Measurements from ENCODE around the gene MIPOL1.

MIPOL1 gene

GRCh38 chr14:37197421-37198272 lies at the start of gene MIPOL1 (continued):
- no peak for TF ChIP-seq TCF7L2 (IDR thresholded peaks at IDR 0.05; ENCODE audit: borderline replicate concordance, low read depth, low read length)
- TF ChIP-seq KLF1 (tag by site-specific recombination; IDR thresholded peaks at IDR 0.05), result peak; percentile 28; the same call in 1 of the 2 replicates
- TF ChIP-seq SP7 (tag by site-specific recombination; IDR thresholded peaks at IDR 0.05), result peak; percentile 37; the same call in 1 of the 2 replicates
- TF ChIP-seq ZBTB49 (tag by site-specific recombination; IDR thresholded peaks at IDR 0.05; ENCODE audit: low read depth), result no peak
- TF ChIP-seq HOXD13 (CRISPR knock-in tag; IDR thresholded peaks at IDR 0.05; ENCODE audit: borderline replicate concordance), result no peak
- no peak for TF ChIP-seq MZF1 (tag by site-specific recombination; IDR thresholded peaks at IDR 0.05; ENCODE audit: borderline replicate concordance)
- no peak for TF ChIP-seq WT1 (tag by site-specific recombination; IDR thresholded peaks at IDR 0.05)
- TF ChIP-seq ZSCAN5A (tag by site-specific recombination; IDR thresholded peaks at IDR 0.05), result no peak
- TF ChIP-seq FEZF1 (tag by site-specific recombination; IDR thresholded peaks at IDR 0.05), result no peak
- TF ChIP-seq ZBTB8A (tag by site-specific recombination; IDR thresholded peaks at IDR 0.05), result peak; percentile 76; the same call in 1 of the 2 replicates
- TF ChIP-seq, protein P1, sequence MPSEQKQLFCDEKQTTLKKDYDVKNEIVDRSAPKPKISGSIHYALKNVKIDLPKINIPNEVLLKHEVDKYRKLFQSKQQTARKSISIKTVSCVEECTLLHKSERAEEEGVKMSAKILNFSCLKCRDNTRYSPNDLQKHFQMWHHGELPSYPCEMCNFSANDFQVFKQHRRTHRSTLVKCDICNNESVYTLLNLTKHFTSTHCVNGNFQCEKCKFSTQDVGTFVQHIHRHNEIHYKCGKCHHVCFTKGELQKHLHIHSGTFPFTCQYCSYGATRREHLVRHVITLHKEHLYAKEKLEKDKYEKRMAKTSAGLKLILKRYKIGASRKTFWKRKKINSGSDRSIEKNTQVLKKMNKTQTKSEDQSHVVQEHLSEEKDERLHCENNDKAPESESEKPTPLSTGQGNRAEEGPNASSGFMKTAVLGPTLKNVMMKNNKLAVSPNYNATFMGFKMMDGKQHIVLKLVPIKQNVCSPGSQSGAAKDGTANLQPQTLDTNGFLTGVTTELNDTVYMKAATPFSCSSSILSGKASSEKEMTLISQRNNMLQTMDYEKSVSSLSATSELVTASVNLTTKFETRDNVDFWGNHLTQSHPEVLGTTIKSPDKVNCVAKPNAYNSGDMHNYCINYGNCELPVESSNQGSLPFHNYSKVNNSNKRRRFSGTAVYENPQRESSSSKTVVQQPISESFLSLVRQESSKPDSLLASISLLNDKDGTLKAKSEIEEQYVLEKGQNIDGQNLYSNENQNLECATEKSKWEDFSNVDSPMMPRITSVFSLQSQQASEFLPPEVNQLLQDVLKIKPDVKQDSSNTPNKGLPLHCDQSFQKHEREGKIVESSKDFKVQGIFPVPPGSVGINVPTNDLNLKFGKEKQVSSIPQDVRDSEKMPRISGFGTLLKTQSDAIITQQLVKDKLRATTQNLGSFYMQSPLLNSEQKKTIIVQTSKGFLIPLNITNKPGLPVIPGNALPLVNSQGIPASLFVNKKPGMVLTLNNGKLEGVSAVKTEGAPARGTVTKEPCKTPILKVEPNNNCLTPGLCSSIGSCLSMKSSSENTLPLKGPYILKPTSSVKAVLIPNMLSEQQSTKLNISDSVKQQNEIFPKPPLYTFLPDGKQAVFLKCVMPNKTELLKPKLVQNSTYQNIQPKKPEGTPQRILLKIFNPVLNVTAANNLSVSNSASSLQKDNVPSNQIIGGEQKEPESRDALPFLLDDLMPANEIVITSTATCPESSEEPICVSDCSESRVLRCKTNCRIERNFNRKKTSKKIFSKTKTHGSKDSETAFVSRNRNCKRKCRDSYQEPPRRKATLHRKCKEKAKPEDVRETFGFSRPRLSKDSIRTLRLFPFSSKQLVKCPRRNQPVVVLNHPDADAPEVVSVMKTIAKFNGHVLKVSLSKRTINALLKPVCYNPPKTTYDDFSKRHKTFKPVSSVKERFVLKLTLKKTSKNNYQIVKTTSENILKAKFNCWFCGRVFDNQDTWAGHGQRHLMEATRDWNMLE (tag by site-specific recombination; conservative IDR thresholded peaks at IDR 0.05; ENCODE audit: low read depth), result peak; percentile 48; the same call in 1 of the 2 replicates
- TF ChIP-seq ZIC2 (tag by site-specific recombination; IDR thresholded peaks at IDR 0.05), result peak; percentile 26; the same call in 1 of the 2 replicates
- peak; percentile 96 for TF ChIP-seq ZBTB17 (tag by site-specific recombination; IDR thresholded peaks at IDR 0.05)
- TF ChIP-seq, protein P2, sequence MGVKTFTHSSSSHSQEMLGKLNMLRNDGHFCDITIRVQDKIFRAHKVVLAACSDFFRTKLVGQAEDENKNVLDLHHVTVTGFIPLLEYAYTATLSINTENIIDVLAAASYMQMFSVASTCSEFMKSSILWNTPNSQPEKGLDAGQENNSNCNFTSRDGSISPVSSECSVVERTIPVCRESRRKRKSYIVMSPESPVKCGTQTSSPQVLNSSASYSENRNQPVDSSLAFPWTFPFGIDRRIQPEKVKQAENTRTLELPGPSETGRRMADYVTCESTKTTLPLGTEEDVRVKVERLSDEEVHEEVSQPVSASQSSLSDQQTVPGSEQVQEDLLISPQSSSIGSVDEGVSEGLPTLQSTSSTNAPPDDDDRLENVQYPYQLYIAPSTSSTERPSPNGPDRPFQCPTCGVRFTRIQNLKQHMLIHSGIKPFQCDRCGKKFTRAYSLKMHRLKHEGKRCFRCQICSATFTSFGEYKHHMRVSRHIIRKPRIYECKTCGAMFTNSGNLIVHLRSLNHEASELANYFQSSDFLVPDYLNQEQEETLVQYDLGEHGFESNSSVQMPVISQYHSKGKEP (tag by site-specific recombination; IDR thresholded peaks at IDR 0.05), result no peak
- no peak for TF ChIP-seq ELK4 (IDR thresholded peaks at IDR 0.05; ENCODE audit: borderline replicate concordance, low read depth, low read length)
- peak; percentile 81 for TF ChIP-seq ZNF600 (tag by site-specific recombination; IDR thresholded peaks at IDR 0.05)
- peak; percentile 48 for TF ChIP-seq ZNF692 (tag by site-specific recombination; IDR thresholded peaks at IDR 0.05)
- no peak for TF ChIP-seq PRDM4 (tag by site-specific recombination; IDR thresholded peaks at IDR 0.05)
- TF ChIP-seq ZFHX2 (tag by site-specific recombination; conservative IDR thresholded peaks at IDR 0.05), result 0 out of 2 replicates have a peak, but pooled peaks have one; percentile 4
- TF ChIP-seq, protein P3, sequence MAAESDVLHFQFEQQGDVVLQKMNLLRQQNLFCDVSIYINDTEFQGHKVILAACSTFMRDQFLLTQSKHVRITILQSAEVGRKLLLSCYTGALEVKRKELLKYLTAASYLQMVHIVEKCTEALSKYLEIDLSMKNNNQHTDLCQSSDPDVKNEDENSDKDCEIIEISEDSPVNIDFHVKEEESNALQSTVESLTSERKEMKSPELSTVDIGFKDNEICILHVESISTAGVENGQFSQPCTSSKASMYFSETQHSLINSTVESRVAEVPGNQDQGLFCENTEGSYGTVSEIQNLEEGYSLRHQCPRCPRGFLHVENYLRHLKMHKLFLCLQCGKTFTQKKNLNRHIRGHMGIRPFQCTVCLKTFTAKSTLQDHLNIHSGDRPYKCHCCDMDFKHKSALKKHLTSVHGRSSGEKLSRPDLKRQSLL (tag by site-specific recombination; IDR thresholded peaks at IDR 0.05), result 0 out of 2 replicates have a peak, but pooled peaks have one; percentile 9
